Erythroblast (primary cell): ENCODE results near the gene MYO10.
"Not testable (repeated sequence)": the region's sequence is repeated elsewhere in the genome, so short reads cannot be mapped to it uniquely, and the experiment has no call there.

Experiments
- GATA1 ChIP-seq: IDR thresholded peaks from 2 replicates; pipeline ENCODE4 v1.6.1; 2011; ENCODE audit warnings: low read depth, mild to moderate bottlenecking, control low read depth, low read length, moderate library complexity
- POLR2A ChIP-seq: IDR thresholded peaks from 2 replicates; pipeline ENCODE4 v1.6.1; 2011; ENCODE audit warnings: mild to moderate bottlenecking, low read length

DNA sequence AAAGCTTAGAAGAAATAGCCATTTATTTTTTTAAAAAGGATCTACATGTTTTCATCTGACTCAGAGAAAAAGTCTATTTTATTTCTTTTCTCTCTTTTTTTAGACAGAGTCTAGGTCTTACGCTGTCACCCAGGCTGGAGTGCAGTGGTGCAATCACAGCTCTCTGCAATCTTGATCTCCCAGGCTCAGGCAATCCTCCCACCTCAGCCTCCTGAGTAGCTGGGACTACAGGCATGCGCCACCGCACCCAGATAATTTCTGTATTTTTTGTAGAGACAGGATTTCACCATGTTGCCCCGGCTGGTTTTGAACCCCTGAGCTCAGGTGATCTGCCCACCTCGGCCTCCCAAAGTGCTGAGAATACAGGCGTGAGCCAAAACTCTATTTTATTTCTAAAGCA is 178.5 kb downstream of the MYO10 start:
- not testable (repeated sequence) for TF ChIP-seq GATA1, POLR2A
